Vagina (tissue), 2 donors: ENCODE measurements around the gene TMPRSS7. TPM values are rescaled to one million over a fixed set of nuclear protein-coding genes. Genes with fewer than 3 reads are reported as not detected.

Experiments used
- DNase-seq, 2 donors: peaks; one replicate each; pipeline ENCODE4 v3.0.0-alpha.2; 2017; ENCODE audit errors: extremely low spot score in 2 of 2
- H3K27ac ChIP-seq: fragments of 200-600 bp; sonication (generic); one replicate; pipeline ENCODE4 v1.5.1; 2019
- H3K27me3 ChIP-seq: fragments of 200-600 bp; sonication (generic); one replicate; pipeline ENCODE4 v1.5.1; 2019
- H3K36me3 ChIP-seq, 2 donors: fragments of 200-600 bp; sonication (generic); one replicate each; pipeline ENCODE4 v1.5.1; 2017 to 2019
- H3K4me1 ChIP-seq: fragments of 200-600 bp; sonication (generic); one replicate; pipeline ENCODE4 v1.5.1; 2019
- H3K4me3 ChIP-seq, 2 donors: fragments of 200-600 bp; sonication (generic); 1 replicate in 1 of 2; 2 replicates in 1 of 2; pipeline ENCODE4 v1.5.1; 2016 to 2019
- H3K9me3 ChIP-seq: fragments of 200-600 bp; sonication (generic); one replicate; pipeline ENCODE4 v1.5.1; 2019
- CTCF ChIP-seq, 3 experiments: fragments of 450-650 bp in 2 of 3; fragments of 200-600 bp in 1 of 3; sonication (generic) in 1 of 3; IDR thresholded peaks; one replicate each; pipeline ENCODE4 v1.5.1; 2017 to 2019; ENCODE audit warnings: antibody characterized with exemption in 3 of 3, mild to moderate bottlenecking in 2 of 3, moderate library complexity in 2 of 3
- POLR2A ChIP-seq, 2 donors: fragments of 450-650 bp; IDR thresholded peaks; one replicate each; pipeline ENCODE4 v1.6.1; 2017; ENCODE audit warnings: antibody characterized with exemption in 2 of 2, mild to moderate bottlenecking in 2 of 2, moderate library complexity in 2 of 2
- POLR2AphosphoS5 ChIP-seq, 2 donors: sonication (generic); formaldehyde crosslinking; IDR thresholded peaks; one replicate each; pipeline ENCODE4 v1.9.0; 2017; ENCODE audit warnings: antibody characterized with exemption in 2 of 2, mild to moderate bottlenecking in 2 of 2, low read depth in 1 of 2; ENCODE audit not compliant: insufficient read depth in 1 of 2
- intact Hi-C: fragments of 100-400 bp; cut with DNase I; formaldehyde crosslinking; loops from one replicate; pipeline ENCODE4 v1.15.1; 2023
- total RNA-seq: library from RNA; depleted of rRNA; stranded (reverse); fragments of >200 nt; gene quantifications from one replicate; pipeline ENCODE4 v1.2.3, GENCODE V29; 2016

The TMPRSS7 gene
- total RNA-seq, 1 donor from 2014 or later = not detected

GRCh38 chr3:112042842-112043280 lies 8.3 kb downstream of the TMPRSS7 start:
- intact Hi-C loops = loop anchor here (10.0 kb wide), 1 partner anchor 378 kb away; no protein-coding TSS in a partner anchor
- Histone ChIP-seq H3K27ac (no peak overlapping the region), H3K4me1 (no peaks in the 10 kb centered on the region), H3K4me3 (no peak overlapping the region), H3K36me3 (no peaks in the 10 kb centered on the region), H3K9me3 (no peaks in the 10 kb centered on the region), H3K27me3 (no peaks in the 10 kb centered on the region)
- DNase-seq = no peak
- no peak for TF ChIP-seq POLR2AphosphoS5 (IDR thresholded peaks at IDR 0.05; ENCODE audit: insufficient read depth in 1 of 2, low read depth in 1 of 2)
- no peak for TF ChIP-seq POLR2A (IDR thresholded peaks at IDR 0.05)
- no peak for TF ChIP-seq CTCF (IDR thresholded peaks at IDR 0.05)

- no peaks in the 10 kb centered on the region for H3K4me1 ChIP-seq
- H3K36me3 ChIP-seq = no peaks in the 10 kb centered on the region
- no peak overlapping the region for H3K27ac ChIP-seq
- intact Hi-C loops = loop anchor here (10.0 kb wide), 1 partner anchor 379 kb away; no protein-coding TSS in a partner anchor
- no peaks in the 10 kb centered on the region for H3K9me3 ChIP-seq
- no peak for DNase-seq
- TF ChIP-seq POLR2AphosphoS5 (IDR thresholded peaks at IDR 0.05; ENCODE audit: insufficient read depth in 1 of 2, low read depth in 1 of 2) (no peak), CTCF (IDR thresholded peaks at IDR 0.05) (peak; percentile 61 to 69 (median 67))
- no peak overlapping the region for H3K4me3 ChIP-seq
- no peaks in the 10 kb centered on the region for H3K27me3 ChIP-seq
Observed at GRCh38 chr3:112043621-112044201, 9.2 kb downstream of the TMPRSS7 start.

- Histone ChIP-seq H3K36me3 (no peaks in the 10 kb centered on the region), H3K27me3 (no peaks in the 10 kb centered on the region), H3K4me1 (no peaks in the 10 kb centered on the region), H3K27ac (no peak overlapping the region), H3K4me3 (no peak overlapping the region), H3K9me3 (no peaks in the 10 kb centered on the region)
- no peak for TF ChIP-seq CTCF (IDR thresholded peaks at IDR 0.05)
- TF ChIP-seq POLR2AphosphoS5 (IDR thresholded peaks at IDR 0.05; ENCODE audit: insufficient read depth in 1 of 2, low read depth in 1 of 2) = no peak
- TF ChIP-seq POLR2A (IDR thresholded peaks at IDR 0.05) = no peak
- intact Hi-C loops = loop anchor here (10.0 kb wide), 1 partner anchor 382 kb away; no protein-coding TSS in a partner anchor
- no peak for DNase-seq
Observed at GRCh38 chr3:112046599-112046998, 12.1 kb downstream of the TMPRSS7 start.

GRCh38 chr3:112047264-112047663 lies 12.7 kb downstream of the TMPRSS7 start:
- Histone ChIP-seq H3K9me3 (no peaks in the 10 kb centered on the region), H3K27me3 (no peaks in the 10 kb centered on the region), H3K4me1 (no peaks in the 10 kb centered on the region), H3K4me3 (no peak overlapping the region), H3K27ac (no peak overlapping the region), H3K36me3 (no peaks in the 10 kb centered on the region)
- intact Hi-C loops = loop anchor here (10.0 kb wide), 1 partner anchor 382 kb away; no protein-coding TSS in a partner anchor
- DNase-seq = no peak
- no peak for TF ChIP-seq CTCF (IDR thresholded peaks at IDR 0.05)
- TF ChIP-seq POLR2AphosphoS5 (IDR thresholded peaks at IDR 0.05; ENCODE audit: insufficient read depth in 1 of 2, low read depth in 1 of 2) = no peak
- TF ChIP-seq POLR2A (IDR thresholded peaks at IDR 0.05) = no peak

- DNase-seq = no peak
- intact Hi-C loops = loop anchor here (10.0 kb wide), 1 partner anchor 384 kb away; no protein-coding TSS in a partner anchor
- H3K4me3 ChIP-seq = no peak overlapping the region
- H3K27ac ChIP-seq = no peak overlapping the region
- no peaks in the 10 kb centered on the region for H3K36me3 ChIP-seq
- no peaks in the 10 kb centered on the region for H3K4me1 ChIP-seq
- no peaks in the 10 kb centered on the region for H3K9me3 ChIP-seq
- TF ChIP-seq CTCF (IDR thresholded peaks at IDR 0.05) (no peak), POLR2AphosphoS5 (IDR thresholded peaks at IDR 0.05; ENCODE audit: insufficient read depth in 1 of 2, low read depth in 1 of 2) (no peak), POLR2A (IDR thresholded peaks at IDR 0.05) (no peak)
- no peaks in the 10 kb centered on the region for H3K27me3 ChIP-seq
Observed at GRCh38 chr3:112048911-112049310, 14.4 kb downstream of the TMPRSS7 start.
